Keratinocyte (primary cell): ENCODE measurements around the gene ABHD17B. TPM values are rescaled to one million over a fixed set of nuclear protein-coding genes. Genes with fewer than 3 reads are reported as not detected.

ENCODE experiments used
- DNase-seq: peaks from one replicate; pipeline ENCODE4 v3.0.0-alpha.2; 2011; ENCODE audit warnings: low read depth, missing footprints, low spot score
- FAIRE-seq: peaks from 2 replicates; lab custom pipeline; 2011; peaks lifted over from hg19 to GRCh38; lab: Jason Lieb, UNC
- H2AFZ ChIP-seq: 2 replicates; pipeline ENCODE4 v1.6.0; 2012; ENCODE audit warnings: low read length, control low read depth, inconsistent platforms; ENCODE audit not compliant: control insufficient read depth
- H3K27ac ChIP-seq: 2 replicates; pipeline ENCODE4 v1.5.1; 2011; ENCODE audit warnings: low read length; ENCODE audit not compliant: control insufficient read depth, insufficient read depth
- H3K27me3 ChIP-seq: 3 replicates; pipeline ENCODE4 v1.6.0; 2011; ENCODE audit warnings: low read length; ENCODE audit not compliant: control insufficient read depth, insufficient read depth; ENCODE audit errors: extremely low read depth
- H3K36me3 ChIP-seq, 2 experiments: 2 replicates in 1 of 2; 3 replicates in 1 of 2; pipeline ENCODE4 v1.5.1; 2011; ENCODE audit warnings: low read length in 2 of 2, mild to moderate bottlenecking in 1 of 2; ENCODE audit not compliant: control insufficient read depth in 2 of 2, insufficient read depth in 2 of 2; ENCODE audit errors: extremely low read depth in 1 of 2
- H3K4me1 ChIP-seq: 3 replicates; pipeline ENCODE4 v1.5.1; 2011; ENCODE audit warnings: low read length; ENCODE audit not compliant: control insufficient read depth, insufficient read depth; ENCODE audit errors: extremely low read depth
- H3K4me2 ChIP-seq: 3 replicates; pipeline ENCODE4 v1.6.0; 2011; ENCODE audit warnings: low read depth, low read length; ENCODE audit not compliant: control insufficient read depth, insufficient read depth; ENCODE audit errors: extremely low read depth
- H3K4me3 ChIP-seq, 3 experiments: fragments of 200-600 bp in 1 of 3; sonication (generic) in 1 of 3; 2 replicates in 2 of 3; 3 replicates in 1 of 3; pipeline ENCODE4 v1.5.1; 2011 to 2016; ENCODE audit warnings: low read length in 3 of 3, mild to moderate bottlenecking in 3 of 3, control low read depth in 2 of 3, inconsistent platforms in 1 of 3, low read depth in 1 of 3, mixed read lengths in 1 of 3, mixed run types in 1 of 3, moderate library complexity in 1 of 3; ENCODE audit not compliant: control insufficient read depth in 2 of 3, insufficient read depth in 2 of 3; ENCODE audit errors: extremely low read depth in 1 of 3
- H3K79me2 ChIP-seq: 2 replicates; pipeline ENCODE4 v1.6.0; 2012; ENCODE audit warnings: low read length; ENCODE audit not compliant: control insufficient read depth, insufficient read depth
- H3K9ac ChIP-seq: 3 replicates; pipeline ENCODE4 v1.6.0; 2011; ENCODE audit warnings: low read length; ENCODE audit not compliant: control insufficient read depth, insufficient read depth; ENCODE audit errors: extremely low read depth
- H3K9me1 ChIP-seq: 3 replicates; pipeline ENCODE4 v1.6.0; 2011; ENCODE audit warnings: low read length; ENCODE audit not compliant: control insufficient read depth, insufficient read depth; ENCODE audit errors: extremely low read depth
- H3K9me3 ChIP-seq: 2 replicates; pipeline ENCODE4 v1.5.1; 2012; ENCODE audit warnings: low read depth, low read length; ENCODE audit not compliant: control insufficient read depth
- H4K20me1 ChIP-seq: 3 replicates; pipeline ENCODE4 v1.6.0; 2011; ENCODE audit warnings: low read length; ENCODE audit not compliant: control insufficient read depth, insufficient read depth; ENCODE audit errors: extremely low read depth
- EZH2 ChIP-seq: IDR thresholded peaks from one replicate; pipeline ENCODE4 v1.6.1; 2012; ENCODE audit warnings: inconsistent platforms, mild to moderate bottlenecking, low read length, moderate library complexity
- dilution Hi-C: fragments of 300-500 bp; cut with MboI; formaldehyde crosslinking; loops from one replicate; pipeline ENCODE4 v1.7.0; 2020; ENCODE audit warnings: low sequenced_read_pairs; ENCODE audit not compliant: extremely low pct_ligation_motif_present
- polyA plus RNA-seq, 5 experiments: library from polyadenylated mRNA; depleted of rRNA in 3 of 5; stranded (reverse) in 3 of 5; stranded (forward) in 1 of 5; unstranded in 1 of 5; fragments of >200 nt; gene quantifications; 1 replicate in 1 of 5; 2 replicates in 3 of 5; 3 replicates in 1 of 5; pipeline versions ENCODE4 v1.2.1 to v1.2.3, GENCODE V29; 2011 to 2012; ENCODE audit warnings: missing spikeins in 2 of 5, low read depth in 1 of 5, low replicate concordance in 1 of 5
- TF ChIP-seq, protein P1 (sequence below), 3 experiments: IDR thresholded peaks in 1 of 3; conservative IDR thresholded peaks in 1 of 3; optimal IDR thresholded peaks in 1 of 3; 2 replicates in 2 of 3; 3 replicates in 1 of 3; pipeline versions ENCODE3 to v1.5.1; 2011; ENCODE audit warnings: low read length in 3 of 3, mild to moderate bottlenecking in 3 of 3, moderate library complexity in 2 of 3, control low read depth in 1 of 3, inconsistent platforms in 1 of 3; ENCODE audit not compliant: insufficient read depth in 2 of 3; ENCODE audit errors: extremely low read depth in 1 of 3

The ABHD17B gene
- polyA plus RNA-seq, 1 donor (not counting 4 experiments of a cell fraction or from before 2014, with no cell fraction given): 16.3 TPM

GRCh38 chr9:71822935-71823334 is 88.1 kb downstream of the ABHD17B start:
- Histone ChIP-seq H2AFZ (no peak overlapping the region), H3K27me3 (no peaks in the 10 kb centered on the region), H3K4me2 (no peak overlapping the region), H3K4me1 (no peaks in the 10 kb centered on the region), H3K9me1 (no peaks in the 10 kb centered on the region), H3K27ac (no peak overlapping the region), H4K20me1 (no peaks in the 10 kb centered on the region), H3K36me3 (no peaks in the 10 kb centered on the region), H3K9me3 (no peaks in the 10 kb centered on the region), H3K79me2 (no peaks in the 10 kb centered on the region), H3K4me3 (no peak overlapping the region), H3K9ac (no peak overlapping the region)
- dilution Hi-C loops: no loop called here
- FAIRE-seq (no peak), DNase-seq (no peak)
- TF ChIP-seq, protein P1, sequence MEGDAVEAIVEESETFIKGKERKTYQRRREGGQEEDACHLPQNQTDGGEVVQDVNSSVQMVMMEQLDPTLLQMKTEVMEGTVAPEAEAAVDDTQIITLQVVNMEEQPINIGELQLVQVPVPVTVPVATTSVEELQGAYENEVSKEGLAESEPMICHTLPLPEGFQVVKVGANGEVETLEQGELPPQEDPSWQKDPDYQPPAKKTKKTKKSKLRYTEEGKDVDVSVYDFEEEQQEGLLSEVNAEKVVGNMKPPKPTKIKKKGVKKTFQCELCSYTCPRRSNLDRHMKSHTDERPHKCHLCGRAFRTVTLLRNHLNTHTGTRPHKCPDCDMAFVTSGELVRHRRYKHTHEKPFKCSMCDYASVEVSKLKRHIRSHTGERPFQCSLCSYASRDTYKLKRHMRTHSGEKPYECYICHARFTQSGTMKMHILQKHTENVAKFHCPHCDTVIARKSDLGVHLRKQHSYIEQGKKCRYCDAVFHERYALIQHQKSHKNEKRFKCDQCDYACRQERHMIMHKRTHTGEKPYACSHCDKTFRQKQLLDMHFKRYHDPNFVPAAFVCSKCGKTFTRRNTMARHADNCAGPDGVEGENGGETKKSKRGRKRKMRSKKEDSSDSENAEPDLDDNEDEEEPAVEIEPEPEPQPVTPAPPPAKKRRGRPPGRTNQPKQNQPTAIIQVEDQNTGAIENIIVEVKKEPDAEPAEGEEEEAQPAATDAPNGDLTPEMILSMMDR (optimal IDR thresholded peaks at IDR 0.05 in 1 of 3, IDR thresholded peaks at IDR 0.05 in 1 of 3, conservative IDR thresholded peaks at IDR 0.05 in 1 of 3; ENCODE audit: extremely low read depth in 1 of 3, insufficient read depth in 2 of 3, low read length in 3 of 3): no peak
- no peak for TF ChIP-seq EZH2

DNA sequence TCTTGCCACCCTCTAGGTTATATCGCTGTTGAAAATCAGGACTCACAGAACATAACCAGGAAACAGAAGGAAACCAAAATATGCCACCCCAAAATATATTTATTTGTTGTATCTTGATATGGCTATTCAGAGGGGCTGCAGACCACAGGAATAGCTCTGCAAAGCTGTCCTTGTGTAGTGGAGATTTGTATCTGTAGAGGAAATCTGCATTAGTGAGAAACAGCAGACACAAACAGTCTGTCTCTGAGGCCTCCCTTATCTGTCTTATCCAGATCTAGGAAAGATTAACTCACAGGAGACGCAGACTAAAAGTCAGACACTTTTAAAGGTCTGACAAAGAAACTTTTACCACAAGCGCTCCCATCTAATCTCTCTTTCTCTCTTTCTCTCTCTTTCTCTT is 88.5 kb downstream of the ABHD17B start:
- no peak for DNase-seq
- H3K79me2 ChIP-seq: no peaks in the 10 kb centered on the region
- no peaks in the 10 kb centered on the region for H3K9me3 ChIP-seq
- no peaks in the 10 kb centered on the region for H3K27me3 ChIP-seq
- H3K27ac ChIP-seq: no peak overlapping the region
- H3K9ac ChIP-seq: no peak overlapping the region
- no peak overlapping the region for H3K4me3 ChIP-seq
- no peak overlapping the region for H2AFZ ChIP-seq
- no peaks in the 10 kb centered on the region for H4K20me1 ChIP-seq
- no peak for TF ChIP-seq EZH2
- TF ChIP-seq, protein P1 (optimal IDR thresholded peaks at IDR 0.05 in 1 of 3, IDR thresholded peaks at IDR 0.05 in 1 of 3, conservative IDR thresholded peaks at IDR 0.05 in 1 of 3; ENCODE audit: extremely low read depth in 1 of 3, insufficient read depth in 2 of 3, low read length in 3 of 3): no peak
- H3K4me2 ChIP-seq: no peak overlapping the region
- no peaks in the 10 kb centered on the region for H3K9me1 ChIP-seq
- dilution Hi-C loops: no loop called here
- FAIRE-seq: no peak
- no peaks in the 10 kb centered on the region for H3K4me1 ChIP-seq
- no peaks in the 10 kb centered on the region for H3K36me3 ChIP-seq
